ENCODE data around the gene KCNMB3.
"Not testable (repeated sequence)": the region's sequence is repeated elsewhere in the genome, so short reads cannot be mapped to it uniquely, and the experiment has no call there.

KCNMB3 gene

GRCh38 chr3:179278151-179278550 lies 27.2 kb upstream of the KCNMB3 start:
- Histone ChIP-seq H3K36me3 (ENCODE audit: insufficient read depth, low read length) (no peaks in the 10 kb centered on the region), H3K4me2 (ENCODE audit: low read length) (no peak overlapping the region), H3K9me3 (replicated peaks; ENCODE audit: low read length) (no peaks in the 10 kb centered on the region), H3K27me3 (ENCODE audit: control insufficient read depth, insufficient read depth, low read length) (peaks cover 8% of the 10 kb centered on the region), H3K9ac (ENCODE audit: low read depth, low read length) (no peak overlapping the region), H3K4me3 (ENCODE audit: low read length) (no peak overlapping the region), H3K4me1 (ENCODE audit: control insufficient read depth, insufficient read depth, low read length) (no peaks in the 10 kb centered on the region)

DNA sequence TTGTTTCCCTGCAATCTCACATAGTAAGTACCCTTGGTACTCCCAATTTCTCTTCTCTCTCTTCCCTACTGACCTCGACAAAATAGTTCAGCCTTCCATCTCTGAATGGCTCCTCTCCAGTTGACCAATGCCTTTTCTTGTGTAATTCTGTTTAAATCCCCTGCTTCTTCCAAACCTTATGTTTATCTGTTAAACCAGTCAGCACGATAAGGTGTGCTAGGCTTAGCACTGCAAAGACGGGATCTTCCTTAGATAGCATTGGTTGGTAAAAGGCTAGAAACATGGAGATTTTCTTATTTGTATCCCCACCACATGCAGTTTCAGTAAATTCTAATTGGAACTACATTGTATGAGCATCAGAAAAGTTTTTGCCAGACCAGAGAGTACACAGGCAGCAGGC lies 25.8 kb upstream of the KCNMB3 start:
- Histone ChIP-seq H3K4me3 (ENCODE audit: low read length) (no peak overlapping the region), H3K36me3 (ENCODE audit: insufficient read depth, low read length) (no peaks in the 10 kb centered on the region), H3K9me3 (replicated peaks; ENCODE audit: low read length) (no peaks in the 10 kb centered on the region), H3K9ac (ENCODE audit: low read depth, low read length) (no peak overlapping the region), H3K27me3 (ENCODE audit: control insufficient read depth, insufficient read depth, low read length) (peaks cover 5% of the 10 kb centered on the region), H3K4me2 (ENCODE audit: low read length) (no peak overlapping the region), H3K4me1 (ENCODE audit: control insufficient read depth, insufficient read depth, low read length) (no peaks in the 10 kb centered on the region)

GRCh38 chr3:179276001-179276400 lies 25.1 kb upstream of the KCNMB3 start:
- Histone ChIP-seq H3K27me3 (ENCODE audit: control insufficient read depth, insufficient read depth, low read length) (peaks cover 5% of the 10 kb centered on the region), H3K36me3 (ENCODE audit: insufficient read depth, low read length) (no peaks in the 10 kb centered on the region), H3K4me1 (ENCODE audit: control insufficient read depth, insufficient read depth, low read length) (no peaks in the 10 kb centered on the region), H3K4me3 (ENCODE audit: low read length) (no peak overlapping the region), H3K9me3 (replicated peaks; ENCODE audit: low read length) (no peaks in the 10 kb centered on the region), H3K9ac (ENCODE audit: low read depth, low read length) (no peak overlapping the region), H3K4me2 (ENCODE audit: low read length) (no peak overlapping the region)

DNA sequence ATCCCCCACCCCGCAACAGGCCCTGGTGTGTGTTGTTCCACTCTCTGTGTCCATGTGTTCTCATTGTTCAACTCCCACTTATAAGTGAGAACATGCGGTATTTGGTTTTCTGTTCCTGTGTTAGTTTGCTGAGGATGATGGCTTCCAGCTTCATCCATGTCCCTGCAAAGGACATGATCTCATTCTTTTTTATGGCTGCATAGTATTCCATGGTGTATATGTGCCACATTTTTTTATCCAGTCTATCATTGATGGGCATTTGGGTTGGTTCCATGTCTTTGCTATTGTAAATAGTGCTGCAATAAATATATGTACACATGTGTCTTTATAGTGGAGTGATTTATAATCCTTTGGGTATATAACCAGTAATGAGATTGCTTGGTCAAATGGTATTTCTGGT lies 23.5 kb upstream of the KCNMB3 start:
- not testable (repeated sequence) for H3K9ac ChIP-seq (ENCODE audit: low read depth, low read length); H3K4me2 ChIP-seq (ENCODE audit: low read length); H3K36me3 ChIP-seq (ENCODE audit: insufficient read depth, low read length); H3K27me3 ChIP-seq (ENCODE audit: control insufficient read depth, insufficient read depth, low read length); H3K4me1 ChIP-seq (ENCODE audit: control insufficient read depth, insufficient read depth, low read length); H3K4me3 ChIP-seq (ENCODE audit: low read length); H3K9me3 ChIP-seq (replicated peaks; ENCODE audit: low read length)

DNA sequence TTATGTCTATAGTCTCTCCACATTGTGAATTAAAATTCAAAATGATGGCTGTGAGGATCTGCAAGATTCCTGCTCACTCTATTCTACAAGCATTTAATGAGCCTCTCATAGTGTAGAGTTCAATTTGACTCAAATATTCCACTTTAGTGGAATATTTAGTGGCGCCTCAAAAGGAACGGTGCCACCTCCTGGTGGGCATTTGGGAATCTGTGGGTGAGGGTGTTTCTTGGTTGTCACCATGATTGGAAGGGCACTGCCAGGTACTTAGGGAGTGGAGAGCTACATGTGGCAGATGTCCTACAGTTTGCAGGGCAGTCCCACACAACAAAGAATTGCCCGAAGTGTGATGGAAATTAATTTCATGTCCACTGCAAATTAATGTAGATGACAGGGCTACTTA lies 21.5 kb upstream of the KCNMB3 start:
- H3K4me2 ChIP-seq (ENCODE audit: low read length), result no peak overlapping the region
- H3K4me3 ChIP-seq (ENCODE audit: low read length), result no peak overlapping the region
- no peaks in the 10 kb centered on the region for H3K4me1 ChIP-seq (ENCODE audit: control insufficient read depth, insufficient read depth, low read length)
- H3K9ac ChIP-seq (ENCODE audit: low read depth, low read length), result no peak overlapping the region
- no peaks in the 10 kb centered on the region for H3K9me3 ChIP-seq (replicated peaks; ENCODE audit: low read length)
- no peaks in the 10 kb centered on the region for H3K36me3 ChIP-seq (ENCODE audit: insufficient read depth, low read length)
- no peaks in the 10 kb centered on the region for H3K27me3 ChIP-seq (ENCODE audit: control insufficient read depth, insufficient read depth, low read length)

DNA sequence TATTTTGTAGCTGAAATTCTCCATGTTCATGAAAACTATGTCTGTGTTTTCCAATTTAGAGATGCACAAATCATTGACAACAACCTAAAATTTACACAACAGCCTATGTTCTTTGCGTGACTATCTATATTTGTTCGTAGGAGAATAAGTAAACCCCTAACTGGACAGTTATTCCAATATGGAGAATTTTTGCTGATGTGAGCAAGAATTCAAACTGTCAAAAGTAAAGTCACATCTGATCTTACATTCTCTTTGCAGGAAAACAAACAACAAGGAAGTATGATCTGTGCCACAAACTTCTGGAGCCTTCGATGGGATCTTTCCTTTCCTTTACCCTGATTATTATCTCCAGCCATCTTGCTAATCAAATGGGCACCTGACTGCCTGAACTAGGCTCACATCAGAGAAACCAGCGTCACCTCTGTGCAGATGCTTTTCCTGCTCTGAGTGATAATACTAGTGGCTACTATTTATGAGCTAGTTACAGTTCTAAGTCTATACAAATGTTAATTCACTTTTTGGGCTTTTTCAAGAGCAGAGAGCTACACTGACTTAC lies 18.3 kb upstream of the KCNMB3 start:
- no peaks in the 10 kb centered on the region for H3K36me3 ChIP-seq (ENCODE audit: insufficient read depth, low read length)
- no peak overlapping the region for H3K9ac ChIP-seq (ENCODE audit: low read depth, low read length)
- H3K4me1 ChIP-seq (ENCODE audit: control insufficient read depth, insufficient read depth, low read length), result no peaks in the 10 kb centered on the region
- no peak overlapping the region for H3K4me3 ChIP-seq (ENCODE audit: low read length)
- no peaks in the 10 kb centered on the region for H3K27me3 ChIP-seq (ENCODE audit: control insufficient read depth, insufficient read depth, low read length)
- no peak overlapping the region for H3K4me2 ChIP-seq (ENCODE audit: low read length)
- H3K9me3 ChIP-seq (replicated peaks; ENCODE audit: low read length), result no peaks in the 10 kb centered on the region

DNA sequence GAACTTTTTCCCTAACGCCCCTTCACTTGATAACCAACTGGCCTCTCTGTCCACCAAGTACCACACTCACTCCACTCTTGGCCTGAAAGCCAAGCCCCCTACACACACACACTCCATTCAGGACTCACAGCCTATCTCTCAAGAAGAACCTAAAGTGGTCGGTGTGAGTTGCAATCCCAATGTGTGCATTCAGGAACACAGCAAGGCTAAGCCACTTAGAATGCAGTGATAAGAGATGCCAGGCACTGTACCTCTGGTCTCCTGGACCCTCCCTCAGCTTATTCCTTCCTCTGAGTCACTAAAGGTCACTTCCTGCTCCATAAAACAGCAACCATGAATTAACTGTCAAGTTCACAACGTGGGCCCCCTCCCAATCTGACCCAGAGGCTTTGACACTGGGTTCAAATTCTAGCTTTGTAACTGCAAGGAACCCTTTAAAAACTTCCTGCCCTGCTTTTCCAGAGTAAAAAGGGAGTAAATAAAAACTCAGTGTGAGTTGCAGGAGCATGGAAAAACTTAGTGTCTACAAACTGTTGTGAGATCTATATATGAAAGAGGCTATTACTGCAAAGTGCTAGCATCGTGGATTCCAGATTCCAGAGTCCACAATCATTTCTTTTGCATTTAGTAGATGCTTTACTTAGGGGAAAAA lies 17.6 kb upstream of the KCNMB3 start:
- Histone ChIP-seq H3K9ac (ENCODE audit: low read depth, low read length) (no peak overlapping the region), H3K4me2 (ENCODE audit: low read length) (no peak overlapping the region), H3K4me1 (ENCODE audit: control insufficient read depth, insufficient read depth, low read length) (no peaks in the 10 kb centered on the region)

GRCh38 chr3:179266701-179267211 lies 15.8 kb upstream of the KCNMB3 start:
- H3K4me3 ChIP-seq (ENCODE audit: low read length), result no peak overlapping the region
- no peaks in the 10 kb centered on the region for H3K4me1 ChIP-seq (ENCODE audit: control insufficient read depth, insufficient read depth, low read length)
- H3K9me3 ChIP-seq (replicated peaks; ENCODE audit: low read length), result no peaks in the 10 kb centered on the region
- H3K27me3 ChIP-seq (ENCODE audit: control insufficient read depth, insufficient read depth, low read length), result no peaks in the 10 kb centered on the region
- H3K4me2 ChIP-seq (ENCODE audit: low read length), result no peak overlapping the region
- no peak overlapping the region for H3K9ac ChIP-seq (ENCODE audit: low read depth, low read length)
- H3K36me3 ChIP-seq (ENCODE audit: insufficient read depth, low read length), result no peaks in the 10 kb centered on the region

More for the DNA sequence above, 17.6 kb upstream of the KCNMB3 start:
- Histone ChIP-seq H3K36me3 (ENCODE audit: insufficient read depth, low read length) (no peaks in the 10 kb centered on the region), H3K4me3 (ENCODE audit: low read length) (no peak overlapping the region), H3K9me3 (replicated peaks; ENCODE audit: low read length) (no peaks in the 10 kb centered on the region), H3K27me3 (ENCODE audit: control insufficient read depth, insufficient read depth, low read length) (no peaks in the 10 kb centered on the region)

GRCh38 chr3:179265875-179266274 lies 15.0 kb upstream of the KCNMB3 start:
- Histone ChIP-seq H3K27me3 (ENCODE audit: control insufficient read depth, insufficient read depth, low read length) (no peaks in the 10 kb centered on the region), H3K36me3 (ENCODE audit: insufficient read depth, low read length) (no peaks in the 10 kb centered on the region), H3K9ac (ENCODE audit: low read depth, low read length) (no peak overlapping the region), H3K4me3 (ENCODE audit: low read length) (no peak overlapping the region), H3K9me3 (replicated peaks; ENCODE audit: low read length) (no peaks in the 10 kb centered on the region), H3K4me1 (ENCODE audit: control insufficient read depth, insufficient read depth, low read length) (peaks cover 1% of the 10 kb centered on the region), H3K4me2 (ENCODE audit: low read length) (no peak overlapping the region)

- Histone ChIP-seq H3K4me2 (ENCODE audit: low read length) (no peak overlapping the region), H3K36me3 (ENCODE audit: insufficient read depth, low read length) (no peaks in the 10 kb centered on the region), H3K9me3 (replicated peaks; ENCODE audit: low read length) (no peaks in the 10 kb centered on the region), H3K4me1 (ENCODE audit: control insufficient read depth, insufficient read depth, low read length) (peaks cover 3% of the 10 kb centered on the region), H3K9ac (ENCODE audit: low read depth, low read length) (no peak overlapping the region), H3K4me3 (ENCODE audit: low read length) (no peak overlapping the region), H3K27me3 (ENCODE audit: control insufficient read depth, insufficient read depth, low read length) (no peaks in the 10 kb centered on the region)
These were observed 14.2 kb upstream of the KCNMB3 start for GRCh38 chr3:179265092-179265491.

DNA sequence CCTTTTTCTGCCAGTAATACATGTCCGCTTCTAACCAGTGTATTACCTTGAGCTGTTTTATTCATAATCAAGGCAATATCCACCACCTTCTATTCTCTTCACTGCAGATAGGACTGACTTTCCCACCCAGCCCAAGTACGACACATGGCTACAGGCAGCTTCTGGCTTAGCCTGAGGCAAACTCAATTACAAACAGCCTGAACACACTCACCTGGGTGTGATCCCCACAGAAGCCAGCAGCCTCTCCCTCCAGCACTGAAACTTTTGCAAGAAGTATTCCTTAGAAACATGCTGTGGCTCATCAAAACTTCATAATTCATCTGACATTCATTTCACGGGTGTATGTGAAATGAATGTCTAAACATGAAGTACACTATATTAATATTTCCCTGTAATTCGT lies 13.5 kb upstream of the KCNMB3 start:
- peaks cover 3% of the 10 kb centered on the region for H3K4me1 ChIP-seq (ENCODE audit: control insufficient read depth, insufficient read depth, low read length)
- H3K36me3 ChIP-seq (ENCODE audit: insufficient read depth, low read length), result no peaks in the 10 kb centered on the region
- no peak overlapping the region for H3K4me2 ChIP-seq (ENCODE audit: low read length)
- H3K9me3 ChIP-seq (replicated peaks; ENCODE audit: low read length), result no peaks in the 10 kb centered on the region
- H3K27me3 ChIP-seq (ENCODE audit: control insufficient read depth, insufficient read depth, low read length), result no peaks in the 10 kb centered on the region
- H3K4me3 ChIP-seq (ENCODE audit: low read length), result no peak overlapping the region
- H3K9ac ChIP-seq (ENCODE audit: low read depth, low read length), result no peak overlapping the region

GRCh38 chr3:179263134-179263533 lies 12.2 kb upstream of the KCNMB3 start:
- Histone ChIP-seq H3K4me3 (ENCODE audit: low read length) (no peak overlapping the region), H3K4me2 (ENCODE audit: low read length) (no peak overlapping the region), H3K9ac (ENCODE audit: low read depth, low read length) (no peak overlapping the region), H3K4me1 (ENCODE audit: control insufficient read depth, insufficient read depth, low read length) (peaks cover 3% of the 10 kb centered on the region), H3K27me3 (ENCODE audit: control insufficient read depth, insufficient read depth, low read length) (no peaks in the 10 kb centered on the region), H3K9me3 (replicated peaks; ENCODE audit: low read length) (no peaks in the 10 kb centered on the region), H3K36me3 (ENCODE audit: insufficient read depth, low read length) (no peaks in the 10 kb centered on the region)
